WTC11 (cell line): ENCODE data around the gene GSPT1.

Experiments used
- ATF2 ChIP-seq: sonication (generic); formaldehyde crosslinking; IDR thresholded peaks from 2 replicates; pipeline ENCODE4 v1.8.1; 2022; ENCODE audit warnings: low read depth, missing genetic modification reagents, borderline replicate concordance
- CBFB ChIP-seq: sonication (generic); formaldehyde crosslinking; IDR thresholded peaks from 2 replicates; pipeline ENCODE4 v1.8.1; 2022; ENCODE audit warnings: mild to moderate bottlenecking, low read depth, missing genetic modification reagents
- E2F1 ChIP-seq: sonication (generic); formaldehyde crosslinking; IDR thresholded peaks from 2 replicates; pipeline ENCODE4 v1.8.0; 2022; ENCODE audit warnings: mild to moderate bottlenecking, missing genetic modification reagents
- ELF4 ChIP-seq: sonication (generic); formaldehyde crosslinking; IDR thresholded peaks from 2 replicates; pipeline ENCODE4 v1.8.1; 2022; ENCODE audit warnings: low read depth, mild to moderate bottlenecking, moderate library complexity, missing genetic modification reagents
- ETV6 ChIP-seq: sonication (generic); formaldehyde crosslinking; IDR thresholded peaks from 2 replicates; pipeline ENCODE4 v1.8.1; 2022; ENCODE audit warnings: mild to moderate bottlenecking, missing genetic modification reagents
- MAX ChIP-seq: sonication (generic); formaldehyde crosslinking; IDR thresholded peaks from 2 replicates; pipeline ENCODE4 v1.8.0; 2022; ENCODE audit warnings: mild to moderate bottlenecking, missing genetic modification reagents
- NR1H2 ChIP-seq: sonication (generic); formaldehyde crosslinking; IDR thresholded peaks from 2 replicates; pipeline ENCODE4 v1.9.0; 2021; ENCODE audit warnings: mild to moderate bottlenecking, moderate library complexity, missing genetic modification reagents
- NR3C1 ChIP-seq: sonication (generic); formaldehyde crosslinking; conservative IDR thresholded peaks from 2 replicates; pipeline ENCODE4 v1.8.1; 2023; ENCODE audit warnings: low read depth, mild to moderate bottlenecking, missing genetic modification reagents
- SP1 ChIP-seq: sonication (generic); formaldehyde crosslinking; conservative IDR thresholded peaks from 2 replicates; pipeline ENCODE4 v1.8.1; 2022; ENCODE audit warnings: missing genetic modification reagents
- TP53 ChIP-seq: sonication (generic); formaldehyde crosslinking; IDR thresholded peaks from 2 replicates; pipeline ENCODE4 v1.8.1; 2023; ENCODE audit warnings: mild to moderate bottlenecking, missing genetic modification reagents
- ZNF138 ChIP-seq: sonication (generic); formaldehyde crosslinking; conservative IDR thresholded peaks from 2 replicates; pipeline ENCODE4 v1.8.1; 2022; ENCODE audit warnings: mild to moderate bottlenecking, moderate library complexity, missing genetic modification reagents
- TF ChIP-seq, protein P1 (sequence below): sonication (generic); formaldehyde crosslinking; IDR thresholded peaks from 2 replicates; pipeline ENCODE4 v1.8.1; 2023; ENCODE audit warnings: mild to moderate bottlenecking, missing genetic modification reagents
- TF ChIP-seq, protein P2 (sequence below): fragments of 200-600 bp; IDR thresholded peaks from 2 replicates; pipeline ENCODE4 v1.8.0; 2022; ENCODE audit warnings: antibody characterized with exemption
- TF ChIP-seq, protein P3 (sequence below): sonication (generic); formaldehyde crosslinking; IDR thresholded peaks from 2 replicates; pipeline ENCODE4 v1.8.1; 2023; ENCODE audit warnings: mild to moderate bottlenecking, missing genetic modification reagents, moderate library complexity

DNA sequence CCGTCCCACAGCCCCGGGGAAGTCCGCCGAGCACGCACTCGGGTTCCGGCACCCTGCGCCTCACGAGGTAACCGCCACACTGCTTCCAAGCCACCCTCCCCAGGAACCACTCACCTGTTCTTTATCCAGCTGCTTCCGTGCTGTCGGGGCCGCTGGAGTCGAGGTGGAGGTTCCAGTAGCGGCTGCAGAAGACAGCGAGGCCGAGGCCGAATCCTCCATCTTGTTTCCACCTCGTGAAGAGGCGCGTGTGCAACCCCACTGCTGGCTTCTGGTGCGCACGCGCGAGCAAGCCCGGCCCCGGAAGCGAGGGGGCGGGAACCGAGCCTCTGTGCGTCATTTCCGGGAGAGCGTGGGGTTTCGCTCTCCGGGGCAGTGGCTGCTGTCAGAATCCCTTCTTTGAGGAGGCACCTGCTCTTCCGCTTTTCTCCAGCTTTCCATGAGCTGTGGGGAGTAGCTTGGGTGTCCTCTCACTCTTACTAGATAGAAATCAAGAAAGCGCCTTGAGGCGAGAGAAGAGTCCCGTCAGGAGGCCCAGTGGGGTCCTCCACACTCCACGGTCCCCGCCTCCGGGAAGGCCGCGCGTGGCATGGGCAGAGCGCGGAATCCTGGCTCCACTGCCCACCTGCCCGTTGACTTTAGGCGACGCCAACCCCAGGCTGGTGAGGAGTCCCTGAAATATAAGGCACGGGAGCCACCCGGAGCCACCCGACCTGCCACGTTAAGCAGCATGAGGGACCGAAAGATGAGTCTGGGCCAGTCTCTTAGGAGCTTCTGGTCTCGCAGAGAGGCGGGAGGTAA, 64.3 kb downstream of the GSPT1 start, which contains the start of gene RSL1D1:
- TF ChIP-seq ZNF138 (CRISPR knock-in tag) = no peak
- TF ChIP-seq ELF4 = no peak
- TF ChIP-seq, protein P1, sequence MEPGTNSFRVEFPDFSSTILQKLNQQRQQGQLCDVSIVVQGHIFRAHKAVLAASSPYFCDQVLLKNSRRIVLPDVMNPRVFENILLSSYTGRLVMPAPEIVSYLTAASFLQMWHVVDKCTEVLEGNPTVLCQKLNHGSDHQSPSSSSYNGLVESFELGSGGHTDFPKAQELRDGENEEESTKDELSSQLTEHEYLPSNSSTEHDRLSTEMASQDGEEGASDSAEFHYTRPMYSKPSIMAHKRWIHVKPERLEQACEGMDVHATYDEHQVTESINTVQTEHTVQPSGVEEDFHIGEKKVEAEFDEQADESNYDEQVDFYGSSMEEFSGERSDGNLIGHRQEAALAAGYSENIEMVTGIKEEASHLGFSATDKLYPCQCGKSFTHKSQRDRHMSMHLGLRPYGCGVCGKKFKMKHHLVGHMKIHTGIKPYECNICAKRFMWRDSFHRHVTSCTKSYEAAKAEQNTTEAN = peak; percentile 69; the same call in 1 of the 2 replicates
- TF ChIP-seq, protein P2, sequence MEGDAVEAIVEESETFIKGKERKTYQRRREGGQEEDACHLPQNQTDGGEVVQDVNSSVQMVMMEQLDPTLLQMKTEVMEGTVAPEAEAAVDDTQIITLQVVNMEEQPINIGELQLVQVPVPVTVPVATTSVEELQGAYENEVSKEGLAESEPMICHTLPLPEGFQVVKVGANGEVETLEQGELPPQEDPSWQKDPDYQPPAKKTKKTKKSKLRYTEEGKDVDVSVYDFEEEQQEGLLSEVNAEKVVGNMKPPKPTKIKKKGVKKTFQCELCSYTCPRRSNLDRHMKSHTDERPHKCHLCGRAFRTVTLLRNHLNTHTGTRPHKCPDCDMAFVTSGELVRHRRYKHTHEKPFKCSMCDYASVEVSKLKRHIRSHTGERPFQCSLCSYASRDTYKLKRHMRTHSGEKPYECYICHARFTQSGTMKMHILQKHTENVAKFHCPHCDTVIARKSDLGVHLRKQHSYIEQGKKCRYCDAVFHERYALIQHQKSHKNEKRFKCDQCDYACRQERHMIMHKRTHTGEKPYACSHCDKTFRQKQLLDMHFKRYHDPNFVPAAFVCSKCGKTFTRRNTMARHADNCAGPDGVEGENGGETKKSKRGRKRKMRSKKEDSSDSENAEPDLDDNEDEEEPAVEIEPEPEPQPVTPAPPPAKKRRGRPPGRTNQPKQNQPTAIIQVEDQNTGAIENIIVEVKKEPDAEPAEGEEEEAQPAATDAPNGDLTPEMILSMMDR = no peak
- TF ChIP-seq, protein P3, sequence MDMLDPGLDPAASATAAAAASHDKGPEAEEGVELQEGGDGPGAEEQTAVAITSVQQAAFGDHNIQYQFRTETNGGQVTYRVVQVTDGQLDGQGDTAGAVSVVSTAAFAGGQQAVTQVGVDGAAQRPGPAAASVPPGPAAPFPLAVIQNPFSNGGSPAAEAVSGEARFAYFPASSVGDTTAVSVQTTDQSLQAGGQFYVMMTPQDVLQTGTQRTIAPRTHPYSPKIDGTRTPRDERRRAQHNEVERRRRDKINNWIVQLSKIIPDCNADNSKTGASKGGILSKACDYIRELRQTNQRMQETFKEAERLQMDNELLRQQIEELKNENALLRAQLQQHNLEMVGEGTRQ = no peak
- TF ChIP-seq NR1H2 (CRISPR knock-in tag) = no peak
- TF ChIP-seq NR3C1 (CRISPR knock-in tag) = no peak
- no peak for TF ChIP-seq TP53 (CRISPR knock-in tag)
- peak; percentile 82 for TF ChIP-seq SP1 (CRISPR knock-in tag)
- peak; percentile 98 for TF ChIP-seq MAX (CRISPR knock-in tag)
- TF ChIP-seq ATF2 (CRISPR knock-in tag) = no peak
- TF ChIP-seq E2F1 (CRISPR knock-in tag) = no peak
- no peak for TF ChIP-seq CBFB
- no peak for TF ChIP-seq ETV6 (CRISPR knock-in tag)
